Measurements from ENCODE around the gene SBK2. TPM values are rescaled to one million over a fixed set of nuclear protein-coding genes. Genes with fewer than 3 reads are reported as not detected.

SBK2 gene
- total RNA-seq, 4 donors from 2014 or later, result not detected

GRCh38 chr19:55529636-55530234 lies 7.2 kb downstream of the SBK2 start:
- peaks cover 0 to 10% (median 0%) of the 10 kb centered on the region in 4 donors for H3K4me1 ChIP-seq
- H3K27ac ChIP-seq, result no peak overlapping the region
- TF ChIP-seq, protein P1, sequence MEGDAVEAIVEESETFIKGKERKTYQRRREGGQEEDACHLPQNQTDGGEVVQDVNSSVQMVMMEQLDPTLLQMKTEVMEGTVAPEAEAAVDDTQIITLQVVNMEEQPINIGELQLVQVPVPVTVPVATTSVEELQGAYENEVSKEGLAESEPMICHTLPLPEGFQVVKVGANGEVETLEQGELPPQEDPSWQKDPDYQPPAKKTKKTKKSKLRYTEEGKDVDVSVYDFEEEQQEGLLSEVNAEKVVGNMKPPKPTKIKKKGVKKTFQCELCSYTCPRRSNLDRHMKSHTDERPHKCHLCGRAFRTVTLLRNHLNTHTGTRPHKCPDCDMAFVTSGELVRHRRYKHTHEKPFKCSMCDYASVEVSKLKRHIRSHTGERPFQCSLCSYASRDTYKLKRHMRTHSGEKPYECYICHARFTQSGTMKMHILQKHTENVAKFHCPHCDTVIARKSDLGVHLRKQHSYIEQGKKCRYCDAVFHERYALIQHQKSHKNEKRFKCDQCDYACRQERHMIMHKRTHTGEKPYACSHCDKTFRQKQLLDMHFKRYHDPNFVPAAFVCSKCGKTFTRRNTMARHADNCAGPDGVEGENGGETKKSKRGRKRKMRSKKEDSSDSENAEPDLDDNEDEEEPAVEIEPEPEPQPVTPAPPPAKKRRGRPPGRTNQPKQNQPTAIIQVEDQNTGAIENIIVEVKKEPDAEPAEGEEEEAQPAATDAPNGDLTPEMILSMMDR (IDR thresholded peaks at IDR 0.05), result no peak
- TF ChIP-seq POLR2A (IDR thresholded peaks at IDR 0.05), result no peak
- no peaks in the 10 kb centered on the region for H3K27me3 ChIP-seq
- no peaks in the 10 kb centered on the region for H3K36me3 ChIP-seq
- no peak for DNase-seq
- no peaks in the 10 kb centered on the region for H3K9me3 ChIP-seq
- no peak overlapping the region for H3K4me3 ChIP-seq

DNA sequence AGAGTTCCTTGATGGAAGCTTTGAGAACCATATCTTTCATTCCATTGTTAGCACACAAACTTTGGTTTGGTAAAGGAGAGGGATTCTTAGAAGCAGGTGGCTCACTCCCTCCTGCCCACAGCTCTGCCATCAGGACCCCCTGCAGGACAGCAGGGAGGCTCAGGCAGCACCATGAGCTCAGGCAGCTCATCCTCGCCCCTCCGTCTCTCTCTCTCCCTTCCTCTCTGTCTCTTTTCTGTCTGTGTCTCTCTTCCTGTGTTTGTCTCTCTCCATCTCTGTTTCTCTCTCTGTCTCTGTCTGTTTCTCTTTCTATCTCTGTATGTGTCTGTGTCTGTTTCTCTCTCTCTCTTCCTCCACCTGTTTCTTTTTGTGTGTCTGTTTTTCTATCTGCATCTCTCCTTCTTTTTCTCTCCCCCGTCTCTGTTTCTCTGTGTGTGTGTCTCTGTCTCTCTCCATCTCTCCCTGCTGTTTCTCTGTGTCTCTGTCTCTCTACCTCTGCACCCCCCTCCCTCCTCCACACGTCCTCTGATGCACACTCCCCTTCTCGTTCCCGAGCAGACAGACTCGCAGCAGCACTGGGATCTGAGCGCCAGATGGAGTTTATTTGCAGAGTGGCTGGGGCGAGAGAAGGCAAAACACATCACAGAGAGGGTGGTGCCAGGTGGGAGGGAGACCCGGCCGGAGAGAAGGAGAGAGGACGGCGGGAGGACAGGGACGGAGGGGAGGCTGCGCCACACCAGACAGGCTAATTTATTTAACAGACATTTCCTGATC lies 8.7 kb downstream of the SBK2 start:
- no peak overlapping the region for H3K27ac ChIP-seq
- no peaks in the 10 kb centered on the region for H3K9me3 ChIP-seq
- TF ChIP-seq, protein P1 (IDR thresholded peaks at IDR 0.05), result no peak
- no peak for TF ChIP-seq POLR2A (IDR thresholded peaks at IDR 0.05)
- H3K4me1 ChIP-seq, result peaks cover 0 to 10% (median 0%) of the 10 kb centered on the region in 4 donors
- no peaks in the 10 kb centered on the region for H3K27me3 ChIP-seq
- no peak overlapping the region for H3K4me3 ChIP-seq
- DNase-seq, result no peak
- H3K36me3 ChIP-seq, result no peaks in the 10 kb centered on the region

DNA sequence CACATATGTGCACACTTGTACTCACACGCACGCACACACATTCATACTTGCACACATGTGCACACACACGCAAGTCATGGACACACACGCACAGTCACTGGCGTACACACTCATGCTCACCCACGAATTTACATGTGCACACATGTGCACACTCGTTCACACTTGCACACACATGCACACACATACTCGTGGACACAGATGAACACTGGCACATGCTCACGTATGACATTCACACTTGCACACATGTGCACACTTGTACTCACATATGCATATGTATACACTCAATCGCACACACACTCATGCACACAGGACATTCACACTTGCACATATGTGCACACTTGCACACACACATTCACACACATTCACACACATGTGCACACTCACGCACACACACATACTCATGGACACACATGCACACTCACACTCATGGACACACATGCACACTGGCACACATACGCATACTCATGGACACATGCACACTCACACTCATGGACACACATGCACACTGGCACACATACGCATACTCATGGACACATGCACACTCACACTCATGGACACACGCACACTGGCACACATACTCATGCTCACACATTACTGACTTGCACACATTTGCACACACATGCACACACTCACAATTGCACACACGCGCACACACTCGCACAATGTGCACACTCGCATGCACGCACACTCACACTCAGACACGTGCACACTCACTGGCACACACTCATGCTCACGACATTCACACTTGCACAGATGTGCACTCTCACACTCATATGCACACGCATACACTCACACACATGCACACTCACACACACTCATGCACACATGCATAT lies 9.5 kb downstream of the SBK2 start:
- no peak for TF ChIP-seq POLR2A (IDR thresholded peaks at IDR 0.05)
- TF ChIP-seq, protein P1 (IDR thresholded peaks at IDR 0.05), result no peak
- Histone ChIP-seq H3K9me3 (no peaks in the 10 kb centered on the region), H3K27me3 (no peaks in the 10 kb centered on the region), H3K36me3 (no peaks in the 10 kb centered on the region), H3K27ac (no peak overlapping the region), H3K4me1 (peaks cover 0 to 10% (median 0%) of the 10 kb centered on the region in 4 donors), H3K4me3 (no peak overlapping the region)
- no peak for DNase-seq

DNA sequence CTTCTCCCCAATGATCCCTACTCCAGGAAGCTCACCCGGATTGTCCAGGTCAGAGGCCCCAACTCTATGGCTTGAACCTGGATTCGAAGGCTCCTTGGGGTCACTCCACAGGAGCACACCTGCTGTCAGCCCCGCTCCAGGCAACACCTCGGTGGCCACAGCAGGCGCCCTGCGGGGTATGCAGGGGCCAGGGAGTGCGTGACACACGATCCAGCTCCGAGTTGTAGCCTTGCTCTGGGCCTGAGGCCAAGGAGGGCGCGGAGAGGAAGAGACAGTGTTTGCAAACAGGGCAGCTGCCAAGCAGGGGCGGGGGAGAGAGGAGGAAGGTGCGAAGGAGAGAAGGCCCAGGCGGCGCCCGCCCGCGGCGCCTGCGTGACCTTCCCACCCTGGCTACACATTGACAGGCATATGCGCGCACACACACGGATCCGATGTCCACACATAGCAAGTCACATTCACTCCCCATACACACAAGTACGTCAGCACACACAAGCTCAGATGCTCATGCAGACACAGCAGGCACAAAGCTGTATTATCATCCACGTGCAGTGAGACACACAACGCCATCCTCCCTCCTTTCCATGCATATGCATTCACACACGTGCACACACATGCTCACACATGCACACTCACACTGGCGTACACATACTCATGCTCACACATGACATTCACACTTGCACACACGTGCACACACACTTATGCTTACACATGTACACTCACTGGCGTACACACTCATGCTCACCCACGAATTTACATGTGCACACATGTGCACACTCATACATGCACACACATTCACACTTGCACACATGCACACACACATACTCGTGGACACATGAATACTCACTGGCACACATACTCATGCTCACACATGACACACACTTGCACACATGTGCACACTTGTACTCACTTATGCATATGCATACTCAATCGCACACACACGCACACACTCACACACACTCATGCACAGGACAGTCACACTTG lies 10.4 kb downstream of the SBK2 start:
- Histone ChIP-seq H3K4me3 (no peak overlapping the region), H3K27ac (no peak overlapping the region), H3K27me3 (no peaks in the 10 kb centered on the region), H3K36me3 (no peaks in the 10 kb centered on the region), H3K9me3 (no peaks in the 10 kb centered on the region), H3K4me1 (peaks cover 0 to 10% (median 0%) of the 10 kb centered on the region in 4 donors)
- peak in 2 of 3 donors; percentile 61 to 82 for DNase-seq
- no peak for TF ChIP-seq POLR2A (IDR thresholded peaks at IDR 0.05)
- TF ChIP-seq, protein P1 (IDR thresholded peaks at IDR 0.05), result no peak

Measured in Peyer's patch (tissue), 4 donors.